ENCODE results near the gene RD3L. TPM values are rescaled to one million over a fixed set of nuclear protein-coding genes. Genes with fewer than 3 reads are reported as not detected.

Gene RD3L
- total RNA-seq, 1 donor from 2014 or later = not detected

Other genes with a start within 250 kb of the RD3L start
- gene XRCC3, start 227.1 kb downstream of the RD3L start, total RNA-seq = 25.7 and 30.2 TPM in 2 replicates
- gene ZFYVE21, start 226.7 kb downstream of the RD3L start, total RNA-seq = 47.2 and 52.5 TPM in 2 replicates
- 34.2 and 40.3 TPM in 2 replicates for gene PPP1R13B, start 95.0 kb downstream of the RD3L start, total RNA-seq
- not detected in 2 replicates for gene TDRD9, start 14.1 kb downstream of the RD3L start, total RNA-seq
- gene ASPG, start 143.2 kb upstream of the RD3L start, total RNA-seq = not detected in 2 replicates
- gene KIF26A, start 196.1 kb upstream of the RD3L start, total RNA-seq = 7.0 and 7.4 TPM in 2 replicates

Measured in progenitor cell of endocrine pancreas (in vitro differentiated cells).